Measurements from ENCODE around the gene RAB33B.

Gene RAB33B

GRCh38 chr4:139476363-139476762 is 22.4 kb downstream of the RAB33B start:
- Histone ChIP-seq H3F3A (ENCODE audit: insufficient read depth) (no peaks in the 10 kb centered on the region), H3K27ac (ENCODE audit: low read depth, low read length) (no peak overlapping the region), H3K4me2 (ENCODE audit: low read depth, low read length, poor library complexity, severe bottlenecking) (no peak overlapping the region), H3K9ac (ENCODE audit: low read length) (no peak overlapping the region), H3K4me3 (ENCODE audit: insufficient read depth, low read length, poor library complexity, severe bottlenecking) (no peak overlapping the region), H2AFZ (ENCODE audit: low read depth, low read length, severe bottlenecking) (no peak overlapping the region), H3K9me3 (ENCODE audit: insufficient read depth, low read length) (no peaks in the 10 kb centered on the region), H3K9me2 (replicated peaks; ENCODE audit: insufficient read depth, low read length) (no peaks in the 10 kb centered on the region), H3K27me3 (ENCODE audit: low read length) (no peaks in the 10 kb centered on the region), H4K20me1 (ENCODE audit: low read depth, low read length) (no peaks in the 10 kb centered on the region), H3K36me3 (ENCODE audit: low read length) (peaks cover 3% of the 10 kb centered on the region; the same call in 1 of the 2 replicates), H3K79me2 (ENCODE audit: insufficient read depth, low read length) (peaks cover 7% of the 10 kb centered on the region; the same call in 1 of the 2 replicates)
- no peak for TF ChIP-seq EZH2phosphoT487 (conservative IDR thresholded peaks at IDR 0.05; ENCODE audit: low read length)
- no peak for TF ChIP-seq CTCF (IDR thresholded peaks at IDR 0.05; ENCODE audit: insufficient read depth, low read length, poor library complexity, severe bottlenecking)

- H3K4me3 ChIP-seq (ENCODE audit: insufficient read depth, low read length, poor library complexity, severe bottlenecking) = no peak overlapping the region
- no peaks in the 10 kb centered on the region for H4K20me1 ChIP-seq (ENCODE audit: low read depth, low read length)
- H3K79me2 ChIP-seq (ENCODE audit: insufficient read depth, low read length) = no peaks in the 10 kb centered on the region
- H3K27ac ChIP-seq (ENCODE audit: low read depth, low read length) = no peak overlapping the region
- no peaks in the 10 kb centered on the region for H3K36me3 ChIP-seq (ENCODE audit: low read length)
- no peaks in the 10 kb centered on the region for H3K9me3 ChIP-seq (ENCODE audit: insufficient read depth, low read length)
- H3F3A ChIP-seq (ENCODE audit: insufficient read depth) = no peaks in the 10 kb centered on the region
- no peak overlapping the region for H3K4me2 ChIP-seq (ENCODE audit: low read depth, low read length, poor library complexity, severe bottlenecking)
- no peak overlapping the region for H2AFZ ChIP-seq (ENCODE audit: low read depth, low read length, severe bottlenecking)
- no peaks in the 10 kb centered on the region for H3K9me2 ChIP-seq (replicated peaks; ENCODE audit: insufficient read depth, low read length)
- H3K9ac ChIP-seq (ENCODE audit: low read length) = no peak overlapping the region
- H3K27me3 ChIP-seq (ENCODE audit: low read length) = no peaks in the 10 kb centered on the region
- no peak for TF ChIP-seq CTCF (IDR thresholded peaks at IDR 0.05; ENCODE audit: insufficient read depth, low read length, poor library complexity, severe bottlenecking)
- no peak for TF ChIP-seq EZH2phosphoT487 (conservative IDR thresholded peaks at IDR 0.05; ENCODE audit: low read length)
Observed at GRCh38 chr4:139481465-139481864, 27.5 kb downstream of the RAB33B start.

GRCh38 chr4:139483000-139483399 is 29.1 kb downstream of the RAB33B start:
- Histone ChIP-seq H3K9ac (ENCODE audit: low read length) (no peak overlapping the region), H3F3A (ENCODE audit: insufficient read depth) (no peaks in the 10 kb centered on the region; the same call in 1 of the 2 replicates), H4K20me1 (ENCODE audit: low read depth, low read length) (no peaks in the 10 kb centered on the region), H3K27me3 (ENCODE audit: low read length) (no peaks in the 10 kb centered on the region), H3K36me3 (ENCODE audit: low read length) (no peaks in the 10 kb centered on the region), H3K79me2 (ENCODE audit: insufficient read depth, low read length) (no peaks in the 10 kb centered on the region), H3K4me3 (ENCODE audit: insufficient read depth, low read length, poor library complexity, severe bottlenecking) (no peak overlapping the region), H2AFZ (ENCODE audit: low read depth, low read length, severe bottlenecking) (no peak overlapping the region), H3K27ac (ENCODE audit: low read depth, low read length) (no peak overlapping the region), H3K9me2 (replicated peaks; ENCODE audit: insufficient read depth, low read length) (no peaks in the 10 kb centered on the region), H3K4me2 (ENCODE audit: low read depth, low read length, poor library complexity, severe bottlenecking) (no peak overlapping the region), H3K9me3 (ENCODE audit: insufficient read depth, low read length) (no peaks in the 10 kb centered on the region)
- TF ChIP-seq EZH2phosphoT487 (conservative IDR thresholded peaks at IDR 0.05; ENCODE audit: low read length) (no peak), CTCF (IDR thresholded peaks at IDR 0.05; ENCODE audit: insufficient read depth, low read length, poor library complexity, severe bottlenecking) (no peak)
